Adrenal gland (tissue), 12 donors: ENCODE measurements around the gene TMEM163. TPM values are rescaled to one million over a fixed set of nuclear protein-coding genes. Genes with fewer than 3 reads are reported as not detected.

Experiments
- DNase-seq, 7 donors: peaks; one replicate each; pipeline ENCODE4 v3.0.0-alpha.2; 2019 to 2020
- H3K27ac ChIP-seq, 5 donors: fragments of 200-600 bp; sonication (generic) in 4 of 5; 1 replicate in 3 of 5; 2 replicates in 2 of 5; pipeline versions ENCODE4 v1.5.1 to v1.8.0; 2016 to 2020; ENCODE audit warnings: mild to moderate bottlenecking in 1 of 5
- H3K27me3 ChIP-seq: fragments of 200-600 bp; 2 replicates; pipeline ENCODE4 v1.8.0; 2021
- H3K36me3 ChIP-seq, 2 donors: fragments of 200-600 bp; replicated peaks in 1 of 2; 1 replicate in 1 of 2; 2 replicates in 1 of 2; pipeline versions ENCODE4 v1.5.1 to v1.8.0; 2018 to 2022
- H3K4me1 ChIP-seq, 2 donors: fragments of 200-600 bp; replicated peaks in 1 of 2; 1 replicate in 1 of 2; 2 replicates in 1 of 2; pipeline versions ENCODE4 v1.5.1 to v1.8.0; 2018 to 2021
- H3K4me3 ChIP-seq, 4 donors: fragments of 200-600 bp; sonication (generic) in 3 of 4; one replicate each; pipeline ENCODE4 v1.5.1; 2016 to 2018
- H3K9me3 ChIP-seq, 3 donors: fragments of 200-600 bp; sonication (generic) in 1 of 3; replicated peaks in 1 of 3; 1 replicate in 2 of 3; 2 replicates in 1 of 3; pipeline versions ENCODE4 v1.5.1 to v1.8.0; 2016 to 2021
- CTCF ChIP-seq, 6 experiments: fragments of 450-650 bp in 4 of 6; fragments of 200-600 bp in 2 of 6; sonication (generic) in 1 of 6; IDR thresholded peaks; 1 replicate in 5 of 6; 2 replicates in 1 of 6; pipeline versions ENCODE4 v1.5.1 to v1.8.0; 2016 to 2021; ENCODE audit warnings: antibody characterized with exemption in 6 of 6, mild to moderate bottlenecking in 2 of 6, moderate library complexity in 1 of 6
- POLR2A ChIP-seq, 2 donors: fragments of 450-650 bp; IDR thresholded peaks; one replicate each; pipeline ENCODE4 v1.6.1; 2017; ENCODE audit warnings: antibody characterized with exemption in 2 of 2, mild to moderate bottlenecking in 2 of 2, moderate library complexity in 1 of 2
- WGBS, 4 donors: extraction: QIAGEN DNeasy Blood & Tissue Kit in 2 of 4; methylation state at CpG; one replicate each; pipeline versions ENCODE4 v1.1.5 to v1.1.7; 2013 to 2017; 5-methylcytosine and 5-hydroxymethylcytosine counted together
- intact Hi-C, 2 donors: fragments of 100-400 bp; cut with DNase I; formaldehyde crosslinking; loops; one replicate each; pipeline versions ENCODE4 v1.14.1 to v1.15.0; 2022 to 2023
- polyA plus RNA-seq, 3 donors: library from polyadenylated mRNA; stranded (reverse); fragments of 200-250 nt in 2 of 3; fragments of 350-450 nt in 1 of 3; fragmentation: Illumina TruSeq in 1 of 3; extraction: RNeasy Lipid Tissue Mini Kit (QIAGEN cat#74804) in 1 of 3; gene quantifications; one replicate each; pipeline ENCODE4 v1.2.3, GENCODE V29; 2013 to 2014
- total RNA-seq, 9 donors: library from RNA; depleted of rRNA in 4 of 9; stranded (reverse); fragments of >200 nt in 4 of 9; fragments of 120-200 nt in 1 of 9; fragmentation: NEBNext Ultra II Directional in 1 of 9; extraction: Animal tissue kit (Norgen Biotek cat#: 25700) in 1 of 9; gene quantifications; one replicate each; pipeline versions ENCODE4 v1.1.0 to v1.2.4, GENCODE V29; 2013 to 2023
- donor health status: healthy with polysubstance abuse.
- donor health status: Bipolar disorder and iron deficiency.
- donor health status: DM: yes; HTN: yes; CAD: no.
- donor health status: DM: no; HTN: no; CAD: no.
- donor health status: DM: no; HTN: no; CAD: no.
- donor health status: DM: yes; HTN: yes; CAD: no.

Gene TMEM163
- total and polyA plus RNA-seq, 12 donors: 3.6 to 21.6 (median 9.5) TPM

GRCh38 chr2:134713176-134713575, 5.6 kb downstream of the TMEM163 start:
- H3K27ac ChIP-seq: no peak overlapping the region
- TF ChIP-seq CTCF (IDR thresholded peaks at IDR 0.05) (no peak), POLR2A (IDR thresholded peaks at IDR 0.05) (no peak)
- H3K27me3 ChIP-seq: peaks cover 6% of the 10 kb centered on the region
- H3K36me3 ChIP-seq: no peaks in the 10 kb centered on the region
- peaks cover 0 to 9% of the 10 kb centered on the region in 2 donors for H3K4me1 ChIP-seq
- WGBS, 4 donors: 66 to 74% (median 69%) methylated on average over 11 of the region's 11 CpGs
- no peak overlapping the region for H3K4me3 ChIP-seq
- intact Hi-C loops: no loop called here
- DNase-seq: no peak
- H3K9me3 ChIP-seq: no peaks in the 10 kb centered on the region

GRCh38 chr2:134712736-134713135, 6.1 kb downstream of the TMEM163 start:
- no peaks in the 10 kb centered on the region for H3K36me3 ChIP-seq
- no peaks in the 10 kb centered on the region for H3K9me3 ChIP-seq
- no peak for DNase-seq
- intact Hi-C loops: no loop called here
- H3K4me1 ChIP-seq: peaks cover 0 to 5% of the 10 kb centered on the region in 2 donors
- TF ChIP-seq POLR2A (IDR thresholded peaks at IDR 0.05) (no peak), CTCF (IDR thresholded peaks at IDR 0.05) (no peak)
- WGBS, 4 donors: 76 to 86% (median 79%) methylated on average over 4 of the region's 4 CpGs
- peaks cover 6% of the 10 kb centered on the region for H3K27me3 ChIP-seq
- H3K27ac ChIP-seq: no peak overlapping the region
- no peak overlapping the region for H3K4me3 ChIP-seq

GRCh38 chr2:134712299-134712698, 6.5 kb downstream of the TMEM163 start:
- Histone ChIP-seq H3K4me3 (no peak overlapping the region), H3K27me3 (peaks cover 6% of the 10 kb centered on the region), H3K4me1 (peaks cover 0 to 4% of the 10 kb centered on the region in 2 donors), H3K36me3 (no peaks in the 10 kb centered on the region), H3K27ac (no peak overlapping the region), H3K9me3 (no peaks in the 10 kb centered on the region)
- no peak for DNase-seq
- no peak for TF ChIP-seq CTCF (IDR thresholded peaks at IDR 0.05)
- intact Hi-C loops: no loop called here
- 12 to 19% (median 15%) methylated on average over 3 of the region's 3 CpGs for WGBS, 4 donors

- peaks cover under 1% of the 10 kb centered on the region for H3K27me3 ChIP-seq
- no peak overlapping the region for H3K27ac ChIP-seq
- TF ChIP-seq POLR2A (IDR thresholded peaks at IDR 0.05) (no peak), CTCF (IDR thresholded peaks at IDR 0.05) (no peak)
- 32 to 60% (median 57%) methylated on average over 3 of the region's 3 CpGs for WGBS, 4 donors
- H3K4me3 ChIP-seq: no peak overlapping the region
- intact Hi-C loops: no loop called here
- no peaks in the 10 kb centered on the region for H3K9me3 ChIP-seq
- no peak for DNase-seq
- H3K4me1 ChIP-seq: peaks cover 0 to 4% of the 10 kb centered on the region in 2 donors
- no peaks in the 10 kb centered on the region for H3K36me3 ChIP-seq
Observed at GRCh38 chr2:134711692-134712091, 7.1 kb downstream of the TMEM163 start.
